H1 (cell line): ENCODE measurements around the gene CGNL1. TPM values are rescaled to one million over a fixed set of nuclear protein-coding genes. Genes with fewer than 3 reads are reported as not detected.

ENCODE experiments used
- CTCF ChIA-PET: fragments of 300-600 bp; sonication (Branson Sonifier 250); formaldehyde crosslinking; loops from one replicate; lab custom pipeline; 2021; ENCODE audit not compliant: partially characterized antibody; lab: Charles Lee
- POLR2A ChIA-PET: fragments of 300-600 bp; sonication (Branson Sonifier 250); formaldehyde crosslinking; loops from one replicate; lab custom pipeline; 2021; ENCODE audit warnings: inconsistent platforms; ENCODE audit not compliant: partially characterized antibody; lab: Charles Lee
- DNase-seq, 2 experiments: peaks; one replicate each; pipeline versions ENCODE4 v3.0.0 to v3.0.0-alpha.2; 2010 to 2022; ENCODE audit warnings: low spot score in 2 of 2, low read depth in 1 of 2, mixed read lengths in 1 of 2
- FAIRE-seq: peaks from 2 replicates; lab custom pipeline; 2011; peaks lifted over from hg19 to GRCh38; lab: Jason Lieb, UNC
- H2AFZ ChIP-seq: 2 replicates; pipeline ENCODE4 v1.8.1; 2012; ENCODE audit warnings: low read length, inconsistent platforms
- H2AK5ac ChIP-seq: 2 replicates; pipeline ENCODE4 v1.6.1; 2013; ENCODE audit warnings: low read depth, low read length
- H2BK120ac ChIP-seq: replicated peaks from 2 replicates; pipeline ENCODE3; 2013; ENCODE audit warnings: low read depth, low read length, inconsistent platforms
- H2BK12ac ChIP-seq: 2 replicates; pipeline ENCODE4 v1.6.1; 2013; ENCODE audit warnings: low read depth, low read length
- H2BK15ac ChIP-seq: 2 replicates; pipeline ENCODE4 v1.6.1; 2013; ENCODE audit warnings: low read length
- H2BK20ac ChIP-seq: 2 replicates; pipeline ENCODE4 v1.6.1; 2013; ENCODE audit warnings: low read length
- H2BK5ac ChIP-seq: 2 replicates; pipeline ENCODE4 v1.6.1; 2013; ENCODE audit warnings: low read depth, low read length
- H3K14ac ChIP-seq: 2 replicates; pipeline ENCODE4 v1.6.1; 2013; ENCODE audit warnings: inconsistent platforms; ENCODE audit not compliant: insufficient read length
- H3K18ac ChIP-seq: 2 replicates; pipeline ENCODE4 v1.6.1; 2013; ENCODE audit warnings: low read length; ENCODE audit errors: extremely low read depth
- H3K23ac ChIP-seq: 2 replicates; pipeline ENCODE4 v1.6.1; 2013; ENCODE audit warnings: inconsistent platforms; ENCODE audit not compliant: insufficient read length
- H3K23me2 ChIP-seq: 2 replicates; pipeline ENCODE4 v1.6.1; 2013; ENCODE audit warnings: low read depth, low read length
- H3K27ac ChIP-seq: 2 replicates; pipeline ENCODE4 v1.6.1; 2011; ENCODE audit warnings: low read depth, low read length, inconsistent platforms
- H3K27me3 ChIP-seq, 4 experiments: replicated peaks in 1 of 4; 1 replicate in 1 of 4; 2 replicates in 3 of 4; pipeline versions ENCODE4 v1.6.1 to v1.8.1; 2011 to 2013; ENCODE audit warnings: low read length in 3 of 4, mild to moderate bottlenecking in 3 of 4, inconsistent platforms in 2 of 4, mixed read lengths in 2 of 4, moderate library complexity in 1 of 4; ENCODE audit not compliant: control insufficient read depth in 3 of 4, insufficient read depth in 3 of 4; ENCODE audit errors: extremely low read depth in 1 of 4
- H3K36me3 ChIP-seq, 4 experiments: 2 replicates each; pipeline versions ENCODE4 v1.6.1 to v1.8.1; 2011 to 2013; ENCODE audit warnings: mild to moderate bottlenecking in 4 of 4, low read length in 3 of 4, moderate library complexity in 2 of 4, control low read depth in 1 of 4, inconsistent platforms in 1 of 4; ENCODE audit not compliant: insufficient read depth in 4 of 4, control insufficient read depth in 2 of 4
- H3K4ac ChIP-seq: replicated peaks from 2 replicates; pipeline ENCODE3; 2013; ENCODE audit warnings: low read length, low read depth, mixed read lengths, inconsistent platforms; ENCODE audit not compliant: insufficient read length
- H3K4me1 ChIP-seq, 4 experiments: replicated peaks in 1 of 4; 1 replicate in 1 of 4; 2 replicates in 3 of 4; pipeline versions ENCODE4 v1.6.1 to v1.8.1; 2011 to 2013; ENCODE audit warnings: low read length in 3 of 4, inconsistent platforms in 2 of 4, mixed read lengths in 1 of 4; ENCODE audit not compliant: insufficient read depth in 4 of 4, control insufficient read depth in 3 of 4
- H3K4me2 ChIP-seq, 2 experiments: 2 replicates each; pipeline versions ENCODE4 v1.6.1 to v1.8.1; 2011 to 2013; ENCODE audit warnings: low read depth in 2 of 2, low read length in 2 of 2, control low read depth in 1 of 2, inconsistent platforms in 1 of 2, mild to moderate bottlenecking in 1 of 2; ENCODE audit not compliant: insufficient read depth in 1 of 2
- H3K4me3 ChIP-seq, 4 experiments: fragments of 200-600, 300-600 bp in 1 of 4; sonication (generic), shearing (Covaris generic), sonication (Bioruptor Twin) in 1 of 4; 2 replicates each; pipeline versions ENCODE4 v1.5.1 to v1.8.1; 2011 to 2016; ENCODE audit warnings: low read length in 4 of 4, low read depth in 3 of 4, control low read depth in 2 of 4, inconsistent platforms in 2 of 4, mild to moderate bottlenecking in 2 of 4, mixed read lengths in 1 of 4, moderate library complexity in 1 of 4; ENCODE audit not compliant: insufficient read depth in 2 of 4; ENCODE audit errors: extremely low read depth in 1 of 4
- H3K56ac ChIP-seq: replicated peaks from 2 replicates; pipeline ENCODE3; 2013; ENCODE audit warnings: low read depth, mild to moderate bottlenecking, mixed read lengths, low read length, inconsistent platforms; ENCODE audit not compliant: insufficient read length
- H3K79me1 ChIP-seq: 2 replicates; pipeline ENCODE4 v1.6.1; 2013; ENCODE audit warnings: low read depth, low read length, control low read depth
- H3K79me2 ChIP-seq, 2 experiments: 2 replicates each; pipeline versions ENCODE4 v1.6.1 to v1.8.1; 2012 to 2013; ENCODE audit warnings: low read length in 2 of 2, mild to moderate bottlenecking in 2 of 2, inconsistent platforms in 1 of 2; ENCODE audit not compliant: insufficient read depth in 2 of 2, control insufficient read depth in 1 of 2
- H3K9ac ChIP-seq, 4 experiments: replicated peaks in 1 of 4; 1 replicate in 1 of 4; 2 replicates in 3 of 4; pipeline versions ENCODE4 v1.6.1 to v1.8.1; 2011 to 2013; ENCODE audit warnings: low read depth in 3 of 4, low read length in 3 of 4, control low read depth in 2 of 4, mild to moderate bottlenecking in 2 of 4, moderate library complexity in 2 of 4, inconsistent platforms in 1 of 4; ENCODE audit errors: extremely low read depth in 1 of 4
- H3K9me3 ChIP-seq, 2 experiments: 2 replicates each; pipeline versions ENCODE4 v1.6.1 to v1.8.1; 2012 to 2013; ENCODE audit warnings: mild to moderate bottlenecking in 2 of 2, moderate library complexity in 2 of 2, control low read depth in 1 of 2, inconsistent platforms in 1 of 2, low read depth in 1 of 2, low read length in 1 of 2, mixed read lengths in 1 of 2; ENCODE audit not compliant: insufficient read depth in 2 of 2
- H4K20me1 ChIP-seq, 2 experiments: replicated peaks in 1 of 2; 2 replicates each; pipeline versions ENCODE3 to v1.8.1; 2011 to 2013; ENCODE audit warnings: inconsistent platforms in 2 of 2, low read length in 2 of 2, mild to moderate bottlenecking in 1 of 2; ENCODE audit not compliant: insufficient read depth in 2 of 2, control insufficient read depth in 1 of 2
- H4K5ac ChIP-seq: 2 replicates; pipeline ENCODE4 v1.6.1; 2013; ENCODE audit warnings: low read length, low read depth, mixed read lengths, inconsistent platforms; ENCODE audit not compliant: insufficient read length
- H4K8ac ChIP-seq: 2 replicates; pipeline ENCODE4 v1.8.0; 2013; ENCODE audit warnings: mild to moderate bottlenecking, moderate library complexity, low read length, inconsistent platforms; ENCODE audit not compliant: insufficient read depth; ENCODE audit errors: extremely low read depth
- H4K91ac ChIP-seq: replicated peaks from 2 replicates; pipeline ENCODE3; 2013; ENCODE audit warnings: low read length, mixed read lengths, inconsistent platforms; ENCODE audit not compliant: insufficient read length
- RAD21 ChIP-seq, 2 experiments: IDR thresholded peaks in 1 of 2; conservative IDR thresholded peaks in 1 of 2; 2 replicates each; pipeline ENCODE4 v1.6.1; 2011; ENCODE audit warnings: low read depth in 2 of 2, low read length in 2 of 2, improper control_type of control experiment in 1 of 2, inconsistent platforms in 1 of 2, mild to moderate bottlenecking in 1 of 2, moderate library complexity in 1 of 2
- SP2 ChIP-seq: IDR thresholded peaks from 2 replicates; pipeline ENCODE4 v1.6.1; 2012; ENCODE audit warnings: mild to moderate bottlenecking, low read length, inconsistent platforms
- TCF12 ChIP-seq: IDR thresholded peaks from 2 replicates; pipeline ENCODE4 v1.6.1; 2011; ENCODE audit warnings: low read depth, mild to moderate bottlenecking, low read length
- WGBS, 2 experiments: shearing (Covaris generic) in 1 of 2; methylation state at CpG; one replicate each; pipeline versions ENCODE4 v1.1.6 to v1.1.7; 2013 to 2015; ENCODE audit warnings: low lambda C conversion rate in 2 of 2, mixed read lengths in 2 of 2, inconsistent platforms in 1 of 2, low coverage in 1 of 2, missing lambda C conversion rate in 1 of 2; ENCODE audit not compliant: insufficient replicate concordance in 2 of 2, insufficient coverage in 1 of 2, insufficient read length in 1 of 2; ENCODE audit errors: extremely low coverage in 1 of 2, missing lambda C conversion rate in 1 of 2; 5-methylcytosine and 5-hydroxymethylcytosine counted together
- polyA plus RNA-seq, 7 experiments: library from polyadenylated mRNA; depleted of rRNA in 3 of 7; stranded (reverse) in 5 of 7; unstranded in 2 of 7; fragments of >200 nt in 5 of 7; fragments of 200-250 nt in 2 of 7; gene quantifications; 1 replicate in 5 of 7; 2 replicates in 1 of 7; 4 replicates in 1 of 7; pipeline versions ENCODE4 v1.2.1 to v1.2.3, GENCODE V29; 2011 to 2013; ENCODE audit warnings: missing spikeins in 2 of 7, mixed read lengths in 2 of 7
- total RNA-seq: library from RNA; stranded (reverse); fragmentation: NEBNext Ultra II Directional; extraction: Animal tissue kit (Norgen Biotek cat#: 25700); gene quantifications from 2 replicates; pipeline ENCODE4 v1.2.1, GENCODE V29; 2021

The CGNL1 gene
- total and polyA plus RNA-seq, 2 of the 8 experiments (the other 6 are each of a cell fraction or from before 2014, with no cell fraction given) = 21.8 to 75.6 TPM

GRCh38 chr15:57572468-57572867 is 196.2 kb downstream of the CGNL1 start:
- no peak overlapping the region for H3K23ac ChIP-seq
- no peak overlapping the region for H2AK5ac ChIP-seq
- H3K56ac ChIP-seq = no peak overlapping the region
- H3K36me3 ChIP-seq = no peaks in the 10 kb centered on the region
- H3K23me2 ChIP-seq = no peaks in the 10 kb centered on the region; the same call in 1 of the 2 replicates
- H3K27me3 ChIP-seq = no peaks in the 10 kb centered on the region
- FAIRE-seq (no peak), DNase-seq (no peak)
- H3K9ac ChIP-seq = no peak overlapping the region
- H4K20me1 ChIP-seq = no peaks in the 10 kb centered on the region
- no peak overlapping the region for H3K4ac ChIP-seq
- H3K14ac ChIP-seq = no peak overlapping the region
- H3K4me3 ChIP-seq = no peak overlapping the region
- H4K91ac ChIP-seq = no peak overlapping the region
- no peak overlapping the region for H2BK120ac ChIP-seq
- H2AFZ ChIP-seq = no peak overlapping the region
- H3K79me2 ChIP-seq = no peaks in the 10 kb centered on the region
- H2BK12ac ChIP-seq = no peak overlapping the region
- H3K18ac ChIP-seq = no peak overlapping the region
- H2BK5ac ChIP-seq = no peak overlapping the region
- H3K79me1 ChIP-seq = no peaks in the 10 kb centered on the region
- no peak for TF ChIP-seq TCF12
- TF ChIP-seq SP2 = no peak
- TF ChIP-seq RAD21 (IDR thresholded peaks at IDR 0.05 in 1 of 2, conservative IDR thresholded peaks at IDR 0.05 in 1 of 2; ENCODE audit: low read depth in 2 of 2, low read length in 2 of 2) = no peak
- TF ChIP-seq, all 59 proteins: peak for 0
- CTCF ChIA-PET = interaction anchor here (1.3 to 1.7 kb wide), 3 partner anchors 11 to 232 kb away, joined by 3 to 4 read pairs (median 4); no protein-coding TSS in a partner anchor
- POLR2A ChIA-PET = no interaction called here
- H3K9me3 ChIP-seq = no peaks in the 10 kb centered on the region
- H3K4me1 ChIP-seq = peaks cover 0 to 2% (median 0%) of the 10 kb centered on the region in 4 experiments; a peak in 2 of 7 replicates
- no peak overlapping the region for H2BK15ac ChIP-seq
- no peak overlapping the region for H2BK20ac ChIP-seq
- no peak overlapping the region for H3K4me2 ChIP-seq
- no peak overlapping the region for H4K8ac ChIP-seq
- WGBS, 2 experiments = 96% methylated on average over 3 of the region's 3 CpGs; no CpG with 5 or more reads in 1 of the 2 experiments
- no peak overlapping the region for H4K5ac ChIP-seq
- no peak overlapping the region for H3K27ac ChIP-seq
